Measurements from ENCODE around the gene MPPED2. TPM values are rescaled to one million over a fixed set of nuclear protein-coding genes. Genes with fewer than 3 reads are reported as not detected.

MPPED2 gene
- total RNA-seq, 1 experiment from 2014 or later, result 2.4 TPM

DNA sequence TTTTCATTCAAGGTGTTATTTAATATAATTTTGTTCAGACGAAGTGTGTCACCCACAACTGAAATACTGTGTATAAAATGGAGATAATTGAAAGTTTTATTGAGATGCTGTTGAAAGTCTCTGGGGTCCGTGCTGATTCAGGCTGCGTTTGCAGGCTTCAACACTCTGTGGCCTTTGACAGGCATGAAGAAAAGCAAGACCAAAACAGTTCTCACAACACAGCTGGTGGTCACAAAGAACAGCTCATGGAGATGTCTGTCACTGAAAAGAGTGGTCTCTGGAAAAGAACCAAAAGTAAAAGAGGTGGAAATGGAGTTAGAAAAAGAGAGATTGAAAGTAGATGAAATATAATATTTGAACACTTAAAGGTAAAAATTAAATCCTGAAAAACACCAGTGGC lies 9.8 kb upstream of the MPPED2 start:
- CTCF ChIA-PET, result interaction anchor here (2.3 kb wide), 1 partner anchor 318 kb away, joined by 8 read pairs; no protein-coding TSS in a partner anchor
- peaks cover 10% of the 10 kb centered on the region for H3K4me1 Mint-ChIP-seq
- peaks cover 4% of the 10 kb centered on the region; the same call in 1 of the 2 replicates for H3K9me3 Mint-ChIP-seq
- TF ChIP-seq SMAD4 (CRISPR knock-in tag; IDR thresholded peaks at IDR 0.05) (no peak), ZNF121 (CRISPR knock-in tag; IDR thresholded peaks at IDR 0.05) (no peak)
- H3K27ac Mint-ChIP-seq, result no peak overlapping the region
- H3K4me3 Mint-ChIP-seq, result no peak overlapping the region
- no peak for ATAC-seq
- no peaks in the 10 kb centered on the region; the same call in 1 of the 2 replicates for H3K27me3 Mint-ChIP-seq (ENCODE audit: low read depth)
- no peaks in the 10 kb centered on the region for H3K36me3 Mint-ChIP-seq
- POLR2A ChIA-PET, result no interaction called here
- no peak for DNase-seq (ENCODE audit: low spot score)

DNA sequence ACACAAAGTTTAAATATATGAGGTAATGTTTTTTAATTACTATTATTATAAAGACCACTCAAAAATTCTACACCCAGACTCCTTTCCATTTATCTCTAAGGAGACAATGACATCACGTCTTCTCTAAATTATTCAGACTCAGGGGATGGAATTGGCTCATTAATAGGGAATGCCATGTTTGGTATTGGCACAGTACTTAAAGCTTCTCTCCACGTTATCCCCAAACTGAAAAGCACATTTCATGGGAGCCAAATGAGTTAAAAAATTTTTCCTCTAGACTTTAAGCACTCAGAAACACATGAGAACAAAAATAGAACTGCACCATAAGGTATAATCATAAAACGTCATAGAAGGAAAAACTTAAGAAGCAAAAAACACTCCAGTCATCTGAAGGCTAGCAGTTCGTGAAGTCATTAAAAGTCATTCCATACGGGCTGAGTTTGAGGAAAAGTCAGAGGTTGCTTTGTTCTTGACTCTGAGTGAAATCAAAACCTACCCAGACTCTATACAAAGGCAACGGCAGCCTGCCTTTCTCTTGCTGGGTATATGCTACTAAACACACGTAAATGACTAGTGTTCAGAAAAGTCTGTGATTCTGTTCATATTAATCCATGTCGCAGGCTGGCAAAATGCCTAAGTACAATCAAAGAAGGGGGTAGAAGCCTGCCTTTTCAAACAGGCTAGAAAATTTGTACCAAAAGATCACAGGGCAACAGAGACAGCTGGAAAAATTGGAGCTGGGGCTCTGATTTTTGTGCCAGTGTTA lies 8.7 kb upstream of the MPPED2 start:
- no peak overlapping the region for H3K27ac Mint-ChIP-seq
- ChIA-PET POLR2A (no interaction called here), CTCF (interaction anchor here (2.3 kb wide), 1 partner anchor 319 kb away, joined by 8 read pairs; no protein-coding TSS in a partner anchor)
- H3K36me3 Mint-ChIP-seq, result no peaks in the 10 kb centered on the region
- DNase-seq (ENCODE audit: low spot score) (no peak), ATAC-seq (no peak)
- no peak overlapping the region for H3K4me3 Mint-ChIP-seq
- no peaks in the 10 kb centered on the region; the same call in 1 of the 2 replicates for H3K27me3 Mint-ChIP-seq (ENCODE audit: low read depth)
- H3K9me3 Mint-ChIP-seq, result no peaks in the 10 kb centered on the region
- peaks cover 10% of the 10 kb centered on the region for H3K4me1 Mint-ChIP-seq
- no peak for TF ChIP-seq IRF2 (CRISPR knock-in tag; IDR thresholded peaks at IDR 0.05; ENCODE audit: borderline replicate concordance, low read depth)
- no peak for TF ChIP-seq SMAD3 (CRISPR knock-in tag; IDR thresholded peaks at IDR 0.05; ENCODE audit: borderline replicate concordance)
- TF ChIP-seq, protein P1, sequence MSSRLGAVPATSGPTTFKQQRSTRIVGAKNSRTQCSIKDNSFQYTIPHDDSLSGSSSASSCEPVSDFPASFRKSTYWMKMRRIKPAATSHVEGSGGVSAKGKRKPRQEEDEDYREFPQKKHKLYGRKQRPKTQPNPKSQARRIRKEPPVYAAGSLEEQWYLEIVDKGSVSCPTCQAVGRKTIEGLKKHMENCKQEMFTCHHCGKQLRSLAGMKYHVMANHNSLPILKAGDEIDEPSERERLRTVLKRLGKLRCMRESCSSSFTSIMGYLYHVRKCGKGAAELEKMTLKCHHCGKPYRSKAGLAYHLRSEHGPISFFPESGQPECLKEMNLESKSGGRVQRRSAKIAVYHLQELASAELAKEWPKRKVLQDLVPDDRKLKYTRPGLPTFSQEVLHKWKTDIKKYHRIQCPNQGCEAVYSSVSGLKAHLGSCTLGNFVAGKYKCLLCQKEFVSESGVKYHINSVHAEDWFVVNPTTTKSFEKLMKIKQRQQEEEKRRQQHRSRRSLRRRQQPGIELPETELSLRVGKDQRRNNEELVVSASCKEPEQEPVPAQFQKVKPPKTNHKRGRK (CRISPR knock-in tag; IDR thresholded peaks at IDR 0.05; ENCODE audit: borderline replicate concordance), result no peak
- TF ChIP-seq, protein P2, sequence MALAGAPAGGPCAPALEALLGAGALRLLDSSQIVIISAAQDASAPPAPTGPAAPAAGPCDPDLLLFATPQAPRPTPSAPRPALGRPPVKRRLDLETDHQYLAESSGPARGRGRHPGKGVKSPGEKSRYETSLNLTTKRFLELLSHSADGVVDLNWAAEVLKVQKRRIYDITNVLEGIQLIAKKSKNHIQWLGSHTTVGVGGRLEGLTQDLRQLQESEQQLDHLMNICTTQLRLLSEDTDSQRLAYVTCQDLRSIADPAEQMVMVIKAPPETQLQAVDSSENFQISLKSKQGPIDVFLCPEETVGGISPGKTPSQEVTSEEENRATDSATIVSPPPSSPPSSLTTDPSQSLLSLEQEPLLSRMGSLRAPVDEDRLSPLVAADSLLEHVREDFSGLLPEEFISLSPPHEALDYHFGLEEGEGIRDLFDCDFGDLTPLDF (CRISPR knock-in tag; IDR thresholded peaks at IDR 0.05), result no peak
- no peak for TF ChIP-seq ZMAT4 (CRISPR knock-in tag; IDR thresholded peaks at IDR 0.05)
- TF ChIP-seq ATF2 (CRISPR knock-in tag; IDR thresholded peaks at IDR 0.05; ENCODE audit: borderline replicate concordance, low read depth), result no peak
- TF ChIP-seq FOXP1 (CRISPR knock-in tag; IDR thresholded peaks at IDR 0.05; ENCODE audit: borderline replicate concordance), result no peak
- TF ChIP-seq GRHL2 (CRISPR knock-in tag; IDR thresholded peaks at IDR 0.05; ENCODE audit: insufficient replicate concordance, severe bottlenecking), result no peak
- no peak for TF ChIP-seq CDX4 (CRISPR knock-in tag; IDR thresholded peaks at IDR 0.05; ENCODE audit: borderline replicate concordance)
- no peak for TF ChIP-seq ZNF317 (CRISPR knock-in tag; IDR thresholded peaks at IDR 0.05; ENCODE audit: borderline replicate concordance, low read depth)
- TF ChIP-seq, protein P3, sequence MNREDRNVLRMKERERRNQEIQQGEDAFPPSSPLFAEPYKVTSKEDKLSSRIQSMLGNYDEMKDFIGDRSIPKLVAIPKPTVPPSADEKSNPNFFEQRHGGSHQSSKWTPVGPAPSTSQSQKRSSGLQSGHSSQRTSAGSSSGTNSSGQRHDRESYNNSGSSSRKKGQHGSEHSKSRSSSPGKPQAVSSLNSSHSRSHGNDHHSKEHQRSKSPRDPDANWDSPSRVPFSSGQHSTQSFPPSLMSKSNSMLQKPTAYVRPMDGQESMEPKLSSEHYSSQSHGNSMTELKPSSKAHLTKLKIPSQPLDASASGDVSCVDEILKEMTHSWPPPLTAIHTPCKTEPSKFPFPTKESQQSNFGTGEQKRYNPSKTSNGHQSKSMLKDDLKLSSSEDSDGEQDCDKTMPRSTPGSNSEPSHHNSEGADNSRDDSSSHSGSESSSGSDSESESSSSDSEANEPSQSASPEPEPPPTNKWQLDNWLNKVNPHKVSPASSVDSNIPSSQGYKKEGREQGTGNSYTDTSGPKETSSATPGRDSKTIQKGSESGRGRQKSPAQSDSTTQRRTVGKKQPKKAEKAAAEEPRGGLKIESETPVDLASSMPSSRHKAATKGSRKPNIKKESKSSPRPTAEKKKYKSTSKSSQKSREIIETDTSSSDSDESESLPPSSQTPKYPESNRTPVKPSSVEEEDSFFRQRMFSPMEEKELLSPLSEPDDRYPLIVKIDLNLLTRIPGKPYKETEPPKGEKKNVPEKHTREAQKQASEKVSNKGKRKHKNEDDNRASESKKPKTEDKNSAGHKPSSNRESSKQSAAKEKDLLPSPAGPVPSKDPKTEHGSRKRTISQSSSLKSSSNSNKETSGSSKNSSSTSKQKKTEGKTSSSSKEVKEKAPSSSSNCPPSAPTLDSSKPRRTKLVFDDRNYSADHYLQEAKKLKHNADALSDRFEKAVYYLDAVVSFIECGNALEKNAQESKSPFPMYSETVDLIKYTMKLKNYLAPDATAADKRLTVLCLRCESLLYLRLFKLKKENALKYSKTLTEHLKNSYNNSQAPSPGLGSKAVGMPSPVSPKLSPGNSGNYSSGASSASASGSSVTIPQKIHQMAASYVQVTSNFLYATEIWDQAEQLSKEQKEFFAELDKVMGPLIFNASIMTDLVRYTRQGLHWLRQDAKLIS (CRISPR knock-in tag; IDR thresholded peaks at IDR 0.05; ENCODE audit: borderline replicate concordance), result no peak
- TF ChIP-seq ZNF121 (CRISPR knock-in tag; IDR thresholded peaks at IDR 0.05), result no peak
